Measurements from ENCODE around the gene ZNF599. TPM values are rescaled to one million over a fixed set of nuclear protein-coding genes. Genes with fewer than 3 reads are reported as not detected.

ZNF599 gene
- total RNA-seq, 1 donor = 6.7 TPM

DNA sequence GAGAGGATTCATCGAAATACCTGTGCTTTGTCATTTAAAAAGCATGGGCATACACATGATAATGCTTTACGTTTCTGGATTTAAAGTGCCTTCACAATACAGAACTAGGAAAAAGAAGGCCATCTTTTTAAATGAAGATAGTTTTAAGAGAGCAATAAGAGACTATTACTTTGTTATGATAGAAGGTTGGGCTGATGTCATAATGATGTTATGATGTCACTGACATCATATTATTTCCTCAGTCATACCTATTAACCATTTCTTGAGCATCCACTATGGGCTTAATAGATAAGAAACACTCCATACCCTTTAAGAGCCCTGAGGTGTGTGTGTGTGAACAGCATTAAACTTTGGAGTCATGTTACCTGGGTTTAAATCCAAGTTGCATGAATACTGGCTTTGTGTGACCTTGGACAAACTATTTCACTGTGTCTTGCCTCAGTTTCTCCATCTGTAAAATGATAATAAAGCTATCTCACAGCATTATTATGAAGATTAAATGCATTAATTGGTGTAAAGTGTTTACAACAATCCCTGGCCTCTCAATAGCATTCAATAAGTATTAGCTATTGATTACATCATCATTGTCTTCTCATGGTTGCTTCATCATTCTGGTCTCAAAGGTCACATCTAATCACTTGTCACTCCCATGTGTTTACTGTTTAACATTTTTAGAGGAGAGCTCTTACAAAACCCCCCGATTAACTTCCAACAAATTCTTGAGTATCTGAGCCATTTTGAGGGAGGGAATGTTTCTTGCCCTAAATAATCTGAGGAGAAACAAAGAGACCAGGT lies 27.9 kb downstream of the ZNF599 start:
- TF ChIP-seq, protein P1, sequence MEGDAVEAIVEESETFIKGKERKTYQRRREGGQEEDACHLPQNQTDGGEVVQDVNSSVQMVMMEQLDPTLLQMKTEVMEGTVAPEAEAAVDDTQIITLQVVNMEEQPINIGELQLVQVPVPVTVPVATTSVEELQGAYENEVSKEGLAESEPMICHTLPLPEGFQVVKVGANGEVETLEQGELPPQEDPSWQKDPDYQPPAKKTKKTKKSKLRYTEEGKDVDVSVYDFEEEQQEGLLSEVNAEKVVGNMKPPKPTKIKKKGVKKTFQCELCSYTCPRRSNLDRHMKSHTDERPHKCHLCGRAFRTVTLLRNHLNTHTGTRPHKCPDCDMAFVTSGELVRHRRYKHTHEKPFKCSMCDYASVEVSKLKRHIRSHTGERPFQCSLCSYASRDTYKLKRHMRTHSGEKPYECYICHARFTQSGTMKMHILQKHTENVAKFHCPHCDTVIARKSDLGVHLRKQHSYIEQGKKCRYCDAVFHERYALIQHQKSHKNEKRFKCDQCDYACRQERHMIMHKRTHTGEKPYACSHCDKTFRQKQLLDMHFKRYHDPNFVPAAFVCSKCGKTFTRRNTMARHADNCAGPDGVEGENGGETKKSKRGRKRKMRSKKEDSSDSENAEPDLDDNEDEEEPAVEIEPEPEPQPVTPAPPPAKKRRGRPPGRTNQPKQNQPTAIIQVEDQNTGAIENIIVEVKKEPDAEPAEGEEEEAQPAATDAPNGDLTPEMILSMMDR (IDR thresholded peaks at IDR 0.05; ENCODE audit: insufficient read depth, low read length) = no peak
- no peak for DNase-seq (ENCODE audit: low read depth)
- no peak overlapping the region for H3K4me3 ChIP-seq (ENCODE audit: low read depth, low read length)

DNA sequence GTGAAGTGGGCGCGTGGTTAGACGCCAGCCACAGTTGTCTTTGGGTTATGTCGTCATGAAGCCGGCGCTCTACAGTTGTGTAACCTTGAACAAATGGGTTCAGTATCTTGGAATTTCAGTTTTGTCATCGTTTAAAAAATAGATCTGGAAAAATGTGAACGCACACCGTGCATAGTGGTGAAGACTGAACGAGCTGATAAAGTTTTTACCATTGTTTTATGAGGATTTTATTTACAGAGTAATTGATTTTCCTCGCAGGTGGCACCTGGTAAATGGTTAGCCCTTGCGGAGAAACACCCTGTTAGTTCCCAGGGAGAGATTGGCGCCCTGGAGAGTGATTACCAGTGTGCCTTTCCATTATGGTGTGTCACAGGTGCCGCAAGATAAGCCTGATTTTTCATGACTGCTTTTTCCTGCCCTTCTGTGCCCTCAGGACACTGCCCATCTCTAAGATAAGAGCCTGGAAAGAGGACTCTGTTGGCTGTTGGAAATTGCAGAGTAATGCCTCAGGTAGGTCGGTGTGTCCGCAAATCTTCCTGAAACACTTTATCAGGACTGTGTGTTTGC lies 38.4 kb downstream of the ZNF599 start:
- TF ChIP-seq, protein P1 (IDR thresholded peaks at IDR 0.05; ENCODE audit: insufficient read depth, low read length) = no peak
- peak overlapping the region; percentile 72 for H3K4me3 ChIP-seq (ENCODE audit: low read depth, low read length)
- peak; percentile 82 for DNase-seq (ENCODE audit: low read depth)

DNA sequence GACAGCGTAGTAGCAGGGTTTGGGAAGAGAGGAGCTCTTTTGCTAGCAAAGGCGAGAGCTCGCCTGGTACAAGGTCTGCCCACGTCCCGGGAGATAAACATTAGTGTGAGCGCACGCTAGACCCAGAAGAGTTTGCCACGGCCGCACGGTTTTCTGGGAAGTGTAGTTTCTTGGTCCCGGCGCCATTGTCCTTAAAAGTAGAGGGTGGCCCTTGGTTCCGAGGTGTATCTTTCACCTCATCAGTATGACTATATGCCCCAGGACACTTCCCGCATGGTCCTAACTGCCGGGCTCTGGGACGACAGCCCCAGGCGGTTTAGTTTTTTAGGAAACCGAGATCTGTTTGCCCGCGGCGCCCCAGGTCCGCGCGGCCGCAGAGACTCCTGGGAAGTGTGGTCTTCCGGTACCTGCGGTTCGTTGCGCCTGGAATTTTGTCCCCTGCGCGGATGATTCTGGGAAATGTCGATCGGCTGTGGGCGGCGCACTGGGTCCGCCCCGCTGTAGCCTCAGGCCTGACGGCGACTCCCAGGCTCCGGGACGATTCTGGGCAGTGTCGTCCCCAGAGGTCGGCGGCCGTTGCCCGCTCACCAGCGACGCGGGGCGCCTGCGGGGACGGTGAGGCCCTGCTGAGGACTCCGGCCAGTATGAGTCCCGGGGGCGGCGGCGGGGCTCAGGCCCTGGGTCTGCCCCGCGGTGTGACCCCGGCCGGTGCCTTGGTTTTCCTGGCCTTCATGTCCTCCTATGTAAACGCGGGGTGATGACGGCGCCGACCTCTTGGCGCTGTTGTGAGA lies 39.1 kb downstream of the ZNF599 start, which contains the start of gene ZNF181:
Gene ZNF181 (plus strand): TSS at position 498 of the 791 bp plus-strand sequence. CDS start 795 bp downstream, outside the sequence.
- TF ChIP-seq, protein P1 (IDR thresholded peaks at IDR 0.05; ENCODE audit: insufficient read depth, low read length) = no peak
- DNase-seq (ENCODE audit: low read depth) = peak; percentile 90
- H3K4me3 ChIP-seq (ENCODE audit: low read depth, low read length) = peak within 1 kb of the TSS; percentile 72

DNA sequence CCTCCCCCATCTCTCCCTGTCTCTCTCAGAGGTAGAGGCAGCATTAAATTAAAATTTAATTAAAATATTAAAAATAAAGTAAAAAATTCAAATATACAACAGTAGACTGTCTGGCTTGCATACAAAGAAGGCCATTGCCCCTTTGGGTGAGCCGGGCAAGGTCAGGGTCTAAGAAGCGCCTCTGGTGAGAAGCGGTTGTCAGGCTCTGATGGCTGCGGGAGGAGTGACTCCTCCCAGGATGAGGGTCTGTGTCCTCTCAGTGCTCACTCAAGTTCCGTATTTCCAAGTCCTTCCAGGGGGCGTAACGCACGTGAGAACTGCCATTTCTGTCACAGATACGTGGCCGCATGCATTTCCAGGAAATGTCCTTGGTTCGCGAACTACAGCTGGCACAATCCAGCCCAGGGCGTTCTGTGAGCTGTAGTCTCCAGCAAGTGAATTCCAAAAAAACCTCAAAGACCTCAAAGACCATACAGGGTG lies 39.7 kb downstream of the ZNF599 start:
- H3K4me3 ChIP-seq (ENCODE audit: low read depth, low read length) = peak overlapping the region; percentile 72
- DNase-seq (ENCODE audit: low read depth) = no peak
- TF ChIP-seq, protein P1 (IDR thresholded peaks at IDR 0.05; ENCODE audit: insufficient read depth, low read length) = no peak

DNA sequence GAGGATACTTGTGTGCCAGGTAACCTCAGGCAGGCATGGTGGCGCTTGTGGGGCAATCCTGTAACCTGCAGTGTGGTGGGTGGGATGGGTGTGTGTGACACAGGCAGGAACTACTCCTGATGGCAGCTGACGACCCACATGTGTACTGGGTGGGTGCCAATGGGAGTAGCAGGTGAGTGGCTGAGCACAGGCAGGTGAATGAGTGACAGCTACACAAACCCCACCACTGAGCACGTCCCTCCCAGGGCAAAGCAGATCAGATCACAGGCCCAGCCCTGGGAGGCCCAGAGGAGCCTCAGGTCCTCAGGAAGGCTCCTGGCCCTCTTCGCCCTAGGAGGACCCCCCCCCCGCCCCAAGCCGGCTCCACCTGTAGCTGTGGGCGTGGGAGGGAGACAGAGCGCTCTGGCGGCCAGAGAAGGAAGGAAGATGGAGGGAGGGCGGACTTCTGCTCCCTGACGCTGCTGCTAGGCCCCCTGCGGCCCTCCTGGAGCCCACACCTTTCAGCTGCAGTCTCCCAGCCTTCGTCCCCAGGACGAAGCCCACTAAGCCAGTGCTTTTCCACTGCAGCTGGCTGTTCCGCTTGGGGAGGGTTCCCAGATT lies 40.3 kb downstream of the ZNF599 start:
- TF ChIP-seq, protein P1 (IDR thresholded peaks at IDR 0.05; ENCODE audit: insufficient read depth, low read length) = no peak
- peak overlapping the region; percentile 72 for H3K4me3 ChIP-seq (ENCODE audit: low read depth, low read length)
- no peak for DNase-seq (ENCODE audit: low read depth)

DNA sequence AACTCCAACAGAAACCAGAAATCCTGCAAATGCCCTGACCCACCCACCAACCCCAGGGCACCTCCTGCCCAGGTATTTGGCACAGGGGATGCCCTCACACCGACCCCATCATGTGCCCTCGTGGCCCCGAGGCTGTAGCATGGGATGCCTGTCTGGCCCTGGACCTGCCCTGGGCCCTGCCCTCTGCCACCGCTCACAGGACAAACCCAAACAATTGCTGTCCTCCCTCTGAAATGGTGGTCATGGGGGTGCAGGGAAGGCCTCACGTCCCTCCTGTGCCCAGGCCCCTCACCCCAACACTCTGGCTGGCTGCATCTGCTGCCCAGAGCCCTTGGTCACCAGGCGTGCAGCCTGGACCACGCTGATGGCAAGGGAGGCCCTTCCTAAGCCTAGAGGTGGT lies 41.1 kb downstream of the ZNF599 start:
- DNase-seq (ENCODE audit: low read depth) = no peak
- TF ChIP-seq, protein P1 (IDR thresholded peaks at IDR 0.05; ENCODE audit: insufficient read depth, low read length) = no peak
- H3K4me3 ChIP-seq (ENCODE audit: low read depth, low read length) = no peak overlapping the region

Data from fibroblast of the aortic adventitia (primary cell).